NCI-H2107 treated with DMSO at 0.1 percent for 48 hours (cell line): ENCODE results near the gene NKX3-2.

ENCODE experiments used
- DNase-seq: peaks from one replicate; lab custom pipeline; 2025; ENCODE audit not compliant: unreplicated experiment; lab: John Stamatoyannopoulos, UW

Gene NKX3-2

DNA sequence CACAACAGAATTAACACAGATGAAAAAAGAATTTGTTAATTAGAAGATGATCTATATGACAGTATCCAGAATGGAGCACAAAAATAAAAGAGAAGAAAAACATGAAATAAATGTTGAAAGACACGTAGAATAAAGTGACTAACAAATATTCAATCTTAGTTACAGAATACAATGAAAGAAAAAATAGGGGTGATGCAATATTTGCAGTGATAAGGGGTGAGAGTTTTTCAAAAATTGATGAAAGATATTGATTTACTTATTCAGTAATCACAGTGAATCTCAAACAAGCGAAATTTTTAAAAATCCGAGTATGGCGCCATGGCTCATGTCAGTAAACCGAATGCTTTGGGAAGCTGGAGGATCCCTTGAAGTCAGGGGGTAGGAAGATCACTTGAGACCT lies 39.9 kb downstream of the NKX3-2 start:
- no peak for DNase-seq

DNA sequence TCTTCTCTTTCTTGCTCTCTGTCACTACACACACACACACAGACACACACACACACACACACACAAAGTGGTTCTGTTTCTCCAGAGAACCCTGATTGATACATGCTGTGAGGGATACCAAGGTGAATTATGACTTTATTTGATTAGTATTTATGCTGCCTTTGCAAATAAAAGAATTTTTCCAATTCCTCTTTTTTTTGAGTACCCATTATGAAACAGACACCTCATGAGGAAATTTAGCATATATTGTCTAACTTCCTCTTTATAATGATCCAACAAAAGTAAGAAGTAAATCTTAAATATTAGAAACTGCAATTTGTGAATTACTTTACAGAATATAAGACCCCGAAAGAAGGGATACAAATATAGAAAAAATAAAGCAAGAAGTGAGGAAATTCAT lies 45.8 kb downstream of the NKX3-2 start:
- DNase-seq = no peak

DNA sequence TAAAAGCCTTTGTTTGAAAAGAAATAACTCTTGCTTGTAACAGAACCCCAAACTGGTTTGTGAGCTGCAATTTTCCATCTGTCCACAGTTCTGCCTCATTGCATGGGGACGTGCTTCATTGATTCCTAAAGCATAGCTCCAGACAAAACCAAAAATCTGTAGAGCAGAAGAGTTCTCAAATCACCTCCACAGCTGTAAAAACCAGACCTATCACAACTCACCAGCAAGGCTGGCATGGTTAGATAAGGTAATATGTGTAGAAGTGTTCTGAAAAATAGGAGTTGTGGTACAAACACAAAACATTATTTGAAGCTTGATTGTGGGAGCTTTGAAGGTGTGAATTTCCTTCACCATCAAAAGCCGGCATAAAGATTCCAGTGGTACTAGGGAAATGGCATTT lies 47.7 kb downstream of the NKX3-2 start:
- no peak for DNase-seq

DNA sequence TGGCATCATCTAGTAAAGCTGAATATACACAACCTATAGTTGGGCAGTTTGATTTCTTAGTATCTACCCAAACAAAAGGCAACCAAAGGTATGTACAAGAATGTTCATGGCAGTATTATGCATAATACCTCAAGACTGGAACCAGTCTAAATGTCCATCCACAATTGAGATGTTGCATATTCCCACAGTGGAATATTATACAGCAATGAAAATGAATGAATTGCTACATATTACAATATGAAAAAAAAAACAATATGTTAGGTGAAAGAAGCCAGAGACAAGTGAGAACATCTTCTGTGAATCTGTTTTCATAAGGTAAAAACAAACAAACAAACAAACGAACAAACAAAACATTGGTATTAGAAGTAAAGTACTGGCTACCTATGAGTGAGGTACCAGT lies 48.6 kb downstream of the NKX3-2 start:
- no peak for DNase-seq

DNA sequence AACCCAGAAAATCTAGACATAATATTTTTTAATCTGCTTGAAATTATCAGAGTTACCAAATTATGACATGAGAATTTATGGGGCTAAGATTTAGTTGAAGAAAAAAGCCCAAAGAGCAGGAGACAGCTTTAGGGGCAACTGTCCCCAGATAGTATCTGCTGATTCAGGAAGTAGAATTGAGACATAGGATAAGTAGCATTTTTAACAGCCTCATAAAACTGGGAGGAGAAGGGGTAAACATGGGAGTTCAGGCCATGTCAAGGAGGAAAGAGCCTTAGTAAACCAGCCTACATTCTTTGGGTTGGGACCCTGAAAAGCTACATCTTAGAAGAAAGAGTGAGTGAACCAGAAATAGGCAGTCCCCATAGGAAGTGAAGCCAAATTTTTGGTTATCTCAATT lies 50.5 kb downstream of the NKX3-2 start:
- DNase-seq = no peak

DNA sequence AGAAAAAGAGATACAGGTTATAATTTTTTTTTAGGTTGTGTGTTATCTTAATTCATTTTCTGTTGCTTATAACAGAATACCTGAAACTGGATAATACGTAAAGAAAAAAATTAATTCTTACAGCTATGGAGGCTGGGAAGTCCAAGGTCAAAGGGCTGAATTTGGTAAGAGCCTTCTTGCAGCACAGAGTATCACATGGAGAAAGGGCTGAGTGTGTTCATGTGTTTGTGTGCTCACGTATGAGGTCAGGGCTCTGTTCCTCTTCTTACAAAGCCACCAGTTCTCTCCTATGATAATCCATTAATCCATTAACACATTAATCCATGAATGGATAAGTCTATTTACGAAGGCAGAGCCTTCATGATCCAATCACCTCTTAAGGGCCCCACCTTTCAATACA lies 51.6 kb downstream of the NKX3-2 start:
- DNase-seq = no peak
